ENCODE results near the gene PKDCC.

The PKDCC gene

GRCh38 chr2:42047488-42048298 is at the start of gene PKDCC:
TSS of gene PKDCC (plus strand) at chr2:42048021. CDS start at chr2:42048200, 179 bp downstream.
- no peak for DNase-seq

- DNase-seq: no peak
Measured at GRCh38 chr2:41998186-41999127, 49.4 kb upstream of the PKDCC start.

GRCh38 chr2:41999128-41999480 is 48.7 kb upstream of the PKDCC start:
- DNase-seq: no peak

- DNase-seq: no peak
Measured at GRCh38 chr2:41999592-42000281, 48.1 kb upstream of the PKDCC start.

GRCh38 chr2:42001711-42002201 is 46.1 kb upstream of the PKDCC start:
- no peak for DNase-seq

GRCh38 chr2:42007551-42007950 is 40.3 kb upstream of the PKDCC start:
- DNase-seq: no peak

GRCh38 chr2:42008241-42008921 is 39.4 kb upstream of the PKDCC start:
- DNase-seq: no peak

GRCh38 chr2:42009657-42010580 is 37.9 kb upstream of the PKDCC start:
- DNase-seq: no peak

GRCh38 chr2:42010743-42011298 is 37.0 kb upstream of the PKDCC start:
- DNase-seq: no peak

- DNase-seq: no peak
Measured at GRCh38 chr2:42012137-42012536, 35.7 kb upstream of the PKDCC start.

GRCh38 chr2:42012651-42013050 is 35.2 kb upstream of the PKDCC start:
- no peak for DNase-seq

GRCh38 chr2:42013409-42013808 is 34.4 kb upstream of the PKDCC start:
- no peak for DNase-seq

- no peak for DNase-seq
Measured at GRCh38 chr2:42021464-42021863, 26.4 kb upstream of the PKDCC start.

- DNase-seq: no peak
Measured at GRCh38 chr2:42025151-42025582, 22.7 kb upstream of the PKDCC start.

- DNase-seq: no peak
Measured at GRCh38 chr2:42026272-42026671, 21.5 kb upstream of the PKDCC start.

- no peak for DNase-seq
Measured at GRCh38 chr2:42028571-42029148, 19.2 kb upstream of the PKDCC start.

- DNase-seq: no peak
Measured at GRCh38 chr2:42029171-42029570, 18.6 kb upstream of the PKDCC start.

GRCh38 chr2:42029639-42030199 is 18.1 kb upstream of the PKDCC start:
- DNase-seq: no peak

GRCh38 chr2:42030200-42030759 is 17.5 kb upstream of the PKDCC start:
- DNase-seq: no peak

- DNase-seq: no peak
Measured at GRCh38 chr2:42030829-42031228, 17.0 kb upstream of the PKDCC start.

All from activated naive CD4-positive, alpha-beta T cell treated with anti-CD3 and anti-CD28 coated beads, Interleukin-2, amount 50 U/mL, for 16 hours (primary cell).